RPMI7951 (cell line): Measurements from ENCODE around the gene HIPK1. TPM values are rescaled to one million over a fixed set of nuclear protein-coding genes. Genes with fewer than 3 reads are reported as not detected.
"Not testable (repeated sequence)": the region's sequence is repeated elsewhere in the genome, so short reads cannot be mapped to it uniquely, and the experiment has no call there.

Source experiments
- DNase-seq: peaks from one replicate; pipeline ENCODE4 v3.0.0-alpha.2; 2012; ENCODE audit warnings: low read depth
- total RNA-seq: library from RNA; depleted of rRNA; stranded (reverse); fragments of >200 nt; shearing (Covaris generic); gene quantifications from 2 replicates; pipeline ENCODE4 v1.2.3, GENCODE V29; 2014; rRNA removed

Gene HIPK1
- total RNA-seq, 1 experiment from 2014 or later: 23.6 TPM

DNA sequence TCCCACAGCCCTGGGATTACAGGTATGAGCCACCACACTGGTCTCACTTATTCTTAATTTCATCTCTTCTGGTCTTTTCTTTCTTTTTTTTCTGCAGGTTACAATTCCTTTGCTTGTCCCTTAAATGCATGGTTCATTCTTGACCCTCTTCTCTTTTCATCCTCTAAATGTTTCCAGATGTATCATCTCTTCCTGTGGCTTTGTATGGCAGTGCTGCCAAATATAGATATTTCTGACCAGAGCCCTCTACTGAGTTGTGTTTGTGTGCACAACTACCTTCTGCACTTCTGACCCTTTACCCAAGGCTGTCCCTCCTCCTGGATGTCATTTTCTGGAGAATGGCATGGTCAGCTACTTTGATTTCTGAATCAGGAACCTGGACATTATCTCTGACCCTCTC lies 82.7 kb downstream of the HIPK1 start:
- DNase-seq: peak; percentile 66

DNA sequence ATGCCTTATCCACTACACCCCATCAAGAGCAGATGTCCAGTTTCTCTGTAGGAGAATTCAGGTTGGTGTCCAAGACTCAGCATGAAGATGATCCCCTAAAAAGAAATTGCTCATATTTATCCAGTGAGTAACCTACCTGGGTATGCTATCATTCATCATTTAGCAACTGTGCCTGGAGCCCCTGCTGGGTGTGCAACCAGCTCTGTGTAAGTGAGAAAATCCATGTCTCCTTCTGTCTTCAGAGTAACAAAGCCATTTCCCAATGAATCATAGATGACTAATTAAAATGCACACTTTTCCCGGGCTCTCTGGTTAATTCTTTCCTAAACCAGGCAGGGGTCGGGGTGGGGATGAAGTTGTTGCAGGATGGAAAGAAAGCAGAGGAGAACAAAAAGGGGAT lies 86.0 kb downstream of the HIPK1 start:
- peak; percentile 24 for DNase-seq

DNA sequence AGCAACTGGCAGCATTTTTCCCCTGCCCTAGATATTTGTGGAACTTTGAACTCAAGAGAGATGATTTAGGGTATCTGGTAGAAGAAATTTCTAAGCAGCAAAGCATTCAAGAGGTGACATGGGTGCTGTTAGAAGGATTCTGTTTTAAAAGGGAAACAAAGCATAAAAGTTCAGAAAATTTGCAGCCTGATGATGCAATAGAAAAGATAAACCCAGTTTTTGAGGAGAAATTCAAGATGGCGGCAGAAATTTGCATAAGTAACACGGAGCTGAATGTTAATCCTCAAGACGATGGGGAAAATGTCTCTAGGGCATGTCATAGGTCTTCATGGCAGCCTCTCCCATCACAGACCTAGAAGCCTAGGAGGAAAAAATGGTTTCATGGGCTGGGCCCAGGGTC lies 90.6 kb downstream of the HIPK1 start:
- DNase-seq: not testable (repeated sequence)

DNA sequence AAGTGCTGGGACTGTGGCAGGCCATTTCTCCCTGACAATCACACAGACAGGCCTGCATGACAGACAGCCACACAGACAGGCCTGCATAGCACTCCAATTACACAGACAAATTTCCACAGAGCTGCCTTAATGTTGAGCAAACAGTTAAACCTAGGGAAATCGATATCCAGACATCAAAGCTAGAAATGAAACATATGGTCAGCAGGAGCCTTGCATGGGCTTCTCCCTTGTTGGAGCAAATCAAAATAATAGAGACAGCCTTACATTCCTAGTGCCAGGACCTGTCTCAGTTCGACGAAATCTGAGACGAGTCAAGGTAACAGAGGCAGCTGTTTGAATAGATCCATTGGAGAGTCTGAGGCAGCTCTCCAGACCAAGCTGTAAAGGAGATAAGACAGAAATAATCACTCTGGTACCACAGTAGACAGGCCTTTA lies 92.6 kb downstream of the HIPK1 start:
- DNase-seq: no peak

- DNase-seq: no peak
These were observed 93.8 kb downstream of the HIPK1 start for GRCh38 chr1:114022877-114023276.

- peak; percentile 18 for DNase-seq
These were observed 94.3 kb downstream of the HIPK1 start for GRCh38 chr1:114023377-114023776.

DNA sequence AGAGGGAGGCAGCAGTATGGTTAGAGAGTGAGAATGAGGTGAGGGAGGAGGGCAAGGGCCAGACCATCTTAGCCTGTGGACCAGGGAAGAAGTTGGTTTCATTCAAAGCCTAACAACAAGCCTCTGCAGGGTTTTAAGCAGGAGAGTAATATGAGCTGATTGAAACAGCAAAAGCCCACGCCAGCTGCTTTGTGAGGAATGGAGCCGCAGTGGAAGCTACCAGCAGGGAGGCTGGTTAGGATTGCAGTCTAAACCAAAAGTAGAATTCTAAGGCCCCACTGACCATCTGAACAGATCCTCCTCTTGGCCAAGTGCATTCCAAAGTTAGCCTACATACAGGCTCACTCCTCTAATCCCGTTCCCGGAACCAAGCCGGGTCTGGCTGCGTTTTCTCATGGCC lies 94.9 kb downstream of the HIPK1 start:
- DNase-seq: no peak

- DNase-seq: no peak
These were observed 96.7 kb downstream of the HIPK1 start for GRCh38 chr1:114025609-114026401.

- no peak for DNase-seq
These were observed 97.7 kb downstream of the HIPK1 start for GRCh38 chr1:114026797-114027196.

Other genes starting within 250 kb of the HIPK1 start
- gene PHTF1, start 169.8 kb upstream of the HIPK1 start, total RNA-seq: 35.3 and 38.1 TPM in 2 replicates
- gene RSBN1, start 116.8 kb upstream of the HIPK1 start, total RNA-seq: 10.1 and 13.1 TPM in 2 replicates
- gene PTPN22, start 57.6 kb upstream of the HIPK1 start, total RNA-seq: 0.59 and 1.1 TPM in 2 replicates
- gene BCL2L15, start 41.7 kb upstream of the HIPK1 start, total RNA-seq: not detected in 2 replicates
- gene AP4B1, start 24.5 kb upstream of the HIPK1 start, total RNA-seq: 16.9 and 20.3 TPM in 2 replicates
- 15.7 and 21.5 TPM in 2 replicates for gene DCLRE1B, start 24.0 kb upstream of the HIPK1 start, total RNA-seq
- 9.1 and 9.7 TPM in 2 replicates for gene OLFML3, start 50.1 kb downstream of the HIPK1 start, total RNA-seq
- not detected in 2 replicates for gene SYT6, start 224.5 kb downstream of the HIPK1 start, total RNA-seq